ENCODE data around the gene COX4I2. TPM values are rescaled to one million over a fixed set of nuclear protein-coding genes. Genes with fewer than 3 reads are reported as not detected.
"Not testable (repeated sequence)": the region's sequence is repeated elsewhere in the genome, so short reads cannot be mapped to it uniquely, and the experiment has no call there.

Gene COX4I2
- total RNA-seq = not detected in 2 replicates

GRCh38 chr20:31637660-31638059 lies at the start of gene COX4I2:
Gene COX4I2, plus strand, starts transcription at chr20:31637912. Its CDS starts 1,106 bp downstream, at chr20:31639018.
- intact Hi-C loops (cut with micrococcal nuclease) = no loop called here

- intact Hi-C loops (cut with micrococcal nuclease) = no loop called here
Measured at GRCh38 chr20:31590717-31591225, 46.9 kb upstream of the COX4I2 start.

- intact Hi-C loops (cut with micrococcal nuclease) = no loop called here
Measured at GRCh38 chr20:31593221-31594001, 44.3 kb upstream of the COX4I2 start.

GRCh38 chr20:31594002-31594557 lies 43.6 kb upstream of the COX4I2 start:
- intact Hi-C loops (cut with micrococcal nuclease) = no loop called here

GRCh38 chr20:31594558-31595379 lies 42.9 kb upstream of the COX4I2 start:
- intact Hi-C loops (cut with micrococcal nuclease) = no loop called here

GRCh38 chr20:31595380-31595653 lies 42.4 kb upstream of the COX4I2 start:
- intact Hi-C loops (cut with micrococcal nuclease) = no loop called here

GRCh38 chr20:31595654-31596411 lies 41.9 kb upstream of the COX4I2 start:
- intact Hi-C loops (cut with micrococcal nuclease) = no loop called here

- intact Hi-C loops (cut with micrococcal nuclease) = not testable (repeated sequence)
Measured at GRCh38 chr20:31596412-31596715, 41.3 kb upstream of the COX4I2 start.

GRCh38 chr20:31596831-31597480 lies 40.8 kb upstream of the COX4I2 start:
- intact Hi-C loops (cut with micrococcal nuclease) = no loop called here

- intact Hi-C loops (cut with micrococcal nuclease) = no loop called here
Measured at GRCh38 chr20:31597481-31597855, 40.2 kb upstream of the COX4I2 start.

GRCh38 chr20:31602431-31602778 lies 35.3 kb upstream of the COX4I2 start:
- intact Hi-C loops (cut with micrococcal nuclease) = no loop called here

- intact Hi-C loops (cut with micrococcal nuclease) = no loop called here
Measured at GRCh38 chr20:31602779-31603441, 34.8 kb upstream of the COX4I2 start.

GRCh38 chr20:31603822-31604566 lies 33.7 kb upstream of the COX4I2 start:
- intact Hi-C loops (cut with micrococcal nuclease) = loop anchor here (1.0 to 2.0 kb wide), 2 partner anchors 8 to 17 kb away; no protein-coding TSS in a partner anchor

- intact Hi-C loops (cut with micrococcal nuclease) = loop anchor here (1.0 to 2.0 kb wide), 4 partner anchors 8 to 119 kb away; no protein-coding TSS in a partner anchor
Measured at GRCh38 chr20:31604567-31605030, 33.1 kb upstream of the COX4I2 start.

GRCh38 chr20:31605031-31605901 lies 32.4 kb upstream of the COX4I2 start, which contains the start of gene ID1:
Gene ID1, plus strand, starts transcription at chr20:31605289. Its CDS starts 99 bp downstream, at chr20:31605388.
- intact Hi-C loops (cut with micrococcal nuclease) = loop anchor here (1.0 to 2.0 kb wide), 3 partner anchors 18 to 118 kb away; no protein-coding TSS in a partner anchor

GRCh38 chr20:31605902-31606803 lies 31.6 kb upstream of the COX4I2 start:
- intact Hi-C loops (cut with micrococcal nuclease) = loop anchor here (1.0 to 2.0 kb wide), 3 partner anchors 19 to 117 kb away; no protein-coding TSS in a partner anchor

All from T-helper 2 cell treated with Interferon-gamma antibody and Interleukin-4, amounts not matched to agents 100 ng/mL and 5 ng/mL, for 36 hours (primary cell).